ENCODE measurements around the gene UAP1L1.

Gene UAP1L1

GRCh38 chr9:137107312-137107921, 30.1 kb downstream of the UAP1L1 start:
- H3K4me1 ChIP-seq = no peaks in the 10 kb centered on the region
- H3K36me3 ChIP-seq = peaks cover 67% of the 10 kb centered on the region
- no peak overlapping the region for H3K4me3 ChIP-seq (ENCODE audit: low read depth, low read length)
- no peak for DNase-seq
- TF ChIP-seq, protein P1, sequence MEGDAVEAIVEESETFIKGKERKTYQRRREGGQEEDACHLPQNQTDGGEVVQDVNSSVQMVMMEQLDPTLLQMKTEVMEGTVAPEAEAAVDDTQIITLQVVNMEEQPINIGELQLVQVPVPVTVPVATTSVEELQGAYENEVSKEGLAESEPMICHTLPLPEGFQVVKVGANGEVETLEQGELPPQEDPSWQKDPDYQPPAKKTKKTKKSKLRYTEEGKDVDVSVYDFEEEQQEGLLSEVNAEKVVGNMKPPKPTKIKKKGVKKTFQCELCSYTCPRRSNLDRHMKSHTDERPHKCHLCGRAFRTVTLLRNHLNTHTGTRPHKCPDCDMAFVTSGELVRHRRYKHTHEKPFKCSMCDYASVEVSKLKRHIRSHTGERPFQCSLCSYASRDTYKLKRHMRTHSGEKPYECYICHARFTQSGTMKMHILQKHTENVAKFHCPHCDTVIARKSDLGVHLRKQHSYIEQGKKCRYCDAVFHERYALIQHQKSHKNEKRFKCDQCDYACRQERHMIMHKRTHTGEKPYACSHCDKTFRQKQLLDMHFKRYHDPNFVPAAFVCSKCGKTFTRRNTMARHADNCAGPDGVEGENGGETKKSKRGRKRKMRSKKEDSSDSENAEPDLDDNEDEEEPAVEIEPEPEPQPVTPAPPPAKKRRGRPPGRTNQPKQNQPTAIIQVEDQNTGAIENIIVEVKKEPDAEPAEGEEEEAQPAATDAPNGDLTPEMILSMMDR (IDR thresholded peaks at IDR 0.05; ENCODE audit: low read depth, low read length) = no peak
- H3K9me3 ChIP-seq = no peaks in the 10 kb centered on the region
- H3K27me3 ChIP-seq = no peaks in the 10 kb centered on the region

DNA sequence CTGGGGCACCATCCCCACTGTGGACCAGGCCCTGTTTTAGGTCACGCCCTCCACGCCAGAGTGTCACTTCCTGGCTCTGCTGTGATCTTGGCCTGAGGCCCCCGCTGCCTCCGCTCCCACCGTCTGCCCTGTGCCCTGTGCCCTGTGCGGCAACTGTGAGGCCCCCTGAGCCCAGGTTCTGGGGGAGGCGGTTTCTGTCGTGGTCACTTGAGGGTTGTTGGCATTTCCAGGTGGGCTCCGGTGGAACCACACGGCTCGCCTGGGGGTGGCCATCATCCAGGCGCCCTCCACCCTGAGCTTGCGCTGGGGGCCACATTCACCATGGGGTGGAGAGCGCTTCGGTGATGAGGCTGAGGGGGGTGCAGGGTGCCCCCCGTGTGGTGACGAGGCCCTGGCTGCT, 30.7 kb downstream of the UAP1L1 start:
- TF ChIP-seq, protein P1 (IDR thresholded peaks at IDR 0.05; ENCODE audit: low read depth, low read length) = no peak
- DNase-seq = no peak
- H3K27me3 ChIP-seq = no peaks in the 10 kb centered on the region
- H3K9me3 ChIP-seq = no peaks in the 10 kb centered on the region
- no peak overlapping the region for H3K4me3 ChIP-seq (ENCODE audit: low read depth, low read length)
- peaks cover 73% of the 10 kb centered on the region for H3K36me3 ChIP-seq
- H3K4me1 ChIP-seq = no peaks in the 10 kb centered on the region

GRCh38 chr9:137108608-137109249, 31.4 kb downstream of the UAP1L1 start:
- no peaks in the 10 kb centered on the region for H3K9me3 ChIP-seq
- no peak for DNase-seq
- H3K27me3 ChIP-seq = no peaks in the 10 kb centered on the region
- no peak overlapping the region for H3K4me3 ChIP-seq (ENCODE audit: low read depth, low read length)
- H3K4me1 ChIP-seq = no peaks in the 10 kb centered on the region
- peaks cover 78% of the 10 kb centered on the region for H3K36me3 ChIP-seq
- TF ChIP-seq, protein P1 (IDR thresholded peaks at IDR 0.05; ENCODE audit: low read depth, low read length) = no peak

DNA sequence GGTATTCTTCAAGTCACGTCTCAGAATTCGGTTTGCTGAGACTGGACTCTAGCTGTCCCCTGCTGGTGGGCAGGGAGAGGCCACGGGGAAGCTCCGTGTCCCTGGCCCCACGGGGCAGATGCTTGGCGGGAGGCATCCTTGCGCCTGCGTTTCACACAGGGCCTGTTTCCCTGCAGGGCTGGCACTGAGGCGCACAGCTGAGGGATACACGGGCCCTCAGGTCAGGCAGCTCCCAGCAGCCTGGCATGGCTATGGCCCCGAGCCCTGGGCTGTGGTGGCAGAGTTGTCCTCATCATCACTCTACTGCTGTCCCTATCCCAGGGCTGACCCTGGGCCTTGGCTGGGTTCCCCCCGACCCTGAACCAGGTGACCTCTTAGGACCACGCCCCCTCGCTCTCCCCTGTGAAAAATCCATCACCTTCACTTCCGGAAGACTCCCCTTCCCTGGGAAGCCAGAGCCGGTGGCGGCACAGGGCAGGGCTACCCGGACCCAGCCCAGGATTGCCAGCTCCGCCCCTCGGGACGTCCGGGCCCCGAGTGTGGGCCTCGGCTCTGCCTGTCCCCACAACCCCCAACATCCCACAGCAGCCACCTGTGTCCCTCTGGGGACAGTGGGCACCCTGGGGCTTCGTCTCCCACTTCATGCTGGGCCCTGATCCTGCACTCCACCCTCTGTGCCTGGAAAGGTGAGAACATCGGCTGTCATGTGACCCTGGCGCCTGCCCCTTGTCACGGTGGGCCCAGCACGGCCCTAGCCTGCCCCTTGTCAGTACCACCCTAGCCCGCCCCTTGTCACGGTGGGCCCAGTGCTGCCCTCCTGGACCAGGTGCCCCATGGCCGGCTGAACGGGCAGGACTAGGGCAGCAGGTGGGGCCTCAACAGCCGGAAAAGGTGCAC, 32.2 kb downstream of the UAP1L1 start:
- Histone ChIP-seq H3K4me3 (ENCODE audit: low read depth, low read length) (no peak overlapping the region), H3K9me3 (no peaks in the 10 kb centered on the region), H3K27me3 (no peaks in the 10 kb centered on the region), H3K4me1 (no peaks in the 10 kb centered on the region), H3K36me3 (peaks cover 70% of the 10 kb centered on the region)
- TF ChIP-seq, protein P1 (IDR thresholded peaks at IDR 0.05; ENCODE audit: low read depth, low read length) = no peak
- DNase-seq = no peak

- Histone ChIP-seq H3K4me3 (ENCODE audit: low read depth, low read length) (no peak overlapping the region), H3K9me3 (no peaks in the 10 kb centered on the region), H3K4me1 (0 out of 2 replicates have a peak, but pooled peaks cover 4% of the 10 kb centered on the region), H3K27me3 (no peaks in the 10 kb centered on the region), H3K36me3 (peaks cover 62% of the 10 kb centered on the region)
- TF ChIP-seq, protein P1 (IDR thresholded peaks at IDR 0.05; ENCODE audit: low read depth, low read length) = no peak
- no peak for DNase-seq
Measured at GRCh38 chr9:137110147-137110910, 33.0 kb downstream of the UAP1L1 start.

Data from BE2C (cell line).